DOHH2 (cell line): ENCODE measurements around the gene IL9.

ENCODE experiments used
- EZH2phosphoT487 ChIP-seq: fragments of 200-600 bp; sonication (generic); IDR thresholded peaks from 2 replicates; pipeline ENCODE4 v1.6.1; 2017; ENCODE audit warnings: borderline replicate concordance, mild to moderate bottlenecking, antibody characterized with exemption, low read length, moderate library complexity, mixed read lengths
- TF ChIP-seq, protein P1 (sequence below): fragments of 200-600 bp; sonication (generic); IDR thresholded peaks from one replicate; pipeline ENCODE4 v1.5.1; 2014; ENCODE audit warnings: antibody characterized with exemption, mild to moderate bottlenecking, low read depth, low read length; ENCODE audit not compliant: poor library complexity, severe bottlenecking

DNA sequence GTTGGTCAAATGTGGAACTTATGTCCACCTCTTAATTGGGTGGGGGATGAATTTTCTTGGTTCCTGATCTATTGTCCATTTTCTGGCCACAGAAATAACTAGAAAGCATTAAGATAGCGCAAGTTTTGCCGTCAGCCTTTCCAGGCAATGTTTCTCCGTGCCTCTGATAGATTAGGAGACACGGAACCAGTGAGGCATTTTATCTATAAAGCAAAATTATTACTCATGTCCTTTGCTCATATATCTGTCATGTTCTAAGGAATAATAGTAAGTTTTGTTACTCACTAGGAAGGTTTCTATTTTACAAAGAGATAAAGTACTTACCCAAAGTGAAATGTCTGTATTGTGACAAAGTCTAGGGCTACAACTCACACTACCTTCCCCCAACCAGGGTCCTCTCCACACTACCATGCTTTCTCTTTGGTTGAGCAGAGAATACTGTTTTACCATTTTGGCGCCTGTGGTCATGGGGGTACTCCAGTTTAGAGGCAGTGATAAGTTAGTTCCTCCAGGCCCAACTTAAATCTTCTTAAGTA, 19.9 kb upstream of the IL9 start:
- TF ChIP-seq, protein P1, sequence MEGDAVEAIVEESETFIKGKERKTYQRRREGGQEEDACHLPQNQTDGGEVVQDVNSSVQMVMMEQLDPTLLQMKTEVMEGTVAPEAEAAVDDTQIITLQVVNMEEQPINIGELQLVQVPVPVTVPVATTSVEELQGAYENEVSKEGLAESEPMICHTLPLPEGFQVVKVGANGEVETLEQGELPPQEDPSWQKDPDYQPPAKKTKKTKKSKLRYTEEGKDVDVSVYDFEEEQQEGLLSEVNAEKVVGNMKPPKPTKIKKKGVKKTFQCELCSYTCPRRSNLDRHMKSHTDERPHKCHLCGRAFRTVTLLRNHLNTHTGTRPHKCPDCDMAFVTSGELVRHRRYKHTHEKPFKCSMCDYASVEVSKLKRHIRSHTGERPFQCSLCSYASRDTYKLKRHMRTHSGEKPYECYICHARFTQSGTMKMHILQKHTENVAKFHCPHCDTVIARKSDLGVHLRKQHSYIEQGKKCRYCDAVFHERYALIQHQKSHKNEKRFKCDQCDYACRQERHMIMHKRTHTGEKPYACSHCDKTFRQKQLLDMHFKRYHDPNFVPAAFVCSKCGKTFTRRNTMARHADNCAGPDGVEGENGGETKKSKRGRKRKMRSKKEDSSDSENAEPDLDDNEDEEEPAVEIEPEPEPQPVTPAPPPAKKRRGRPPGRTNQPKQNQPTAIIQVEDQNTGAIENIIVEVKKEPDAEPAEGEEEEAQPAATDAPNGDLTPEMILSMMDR: no peak
- TF ChIP-seq EZH2phosphoT487: no peak
